K562 (cell line): ENCODE measurements around the gene RORC. TPM values are rescaled to one million over a fixed set of nuclear protein-coding genes. Genes with fewer than 3 reads are reported as not detected.

Experiments used
- ATF7 ChIP-seq: fragments of 450-650 bp; IDR thresholded peaks from 2 replicates; pipeline ENCODE4 v1.7.1; 2014; ENCODE audit warnings: mild to moderate bottlenecking, moderate library complexity
- C11orf30 ChIP-seq: fragments of 450-650 bp; IDR thresholded peaks from 2 replicates; pipeline ENCODE4 v1.6.1; 2016; ENCODE audit warnings: low read depth, mild to moderate bottlenecking
- DPF2 ChIP-seq: fragments of 450-650 bp; IDR thresholded peaks from 2 replicates; pipeline ENCODE4 v1.6.1; 2016
- EHMT2 ChIP-seq: fragments of 450-650 bp; IDR thresholded peaks from 2 replicates; pipeline ENCODE4 v1.6.1; 2018; ENCODE audit warnings: antibody characterized with exemption
- ELF2 ChIP-seq: fragments of 250-450 bp; sonication (Bioruptor Pico); IDR thresholded peaks from 2 replicates; pipeline ENCODE4 v1.5.0; 2021; ENCODE audit warnings: mild to moderate bottlenecking
- GTF2E2 ChIP-seq: fragments of 200-800 bp; sonication (Bioruptor generic); IDR thresholded peaks from 2 replicates; pipeline ENCODE4 v1.6.1; 2016; ENCODE audit warnings: missing genetic modification characterization, missing compliant biosample characterization
- HOXB6 ChIP-seq: fragments of 250-450 bp; sonication (Bioruptor Pico); IDR thresholded peaks from 2 replicates; pipeline ENCODE4 v1.5.1; 2022; ENCODE audit warnings: mild to moderate bottlenecking, borderline replicate concordance
- KDM2B ChIP-seq: fragments of 250-450 bp; sonication (Bioruptor Pico); IDR thresholded peaks from 2 replicates; pipeline ENCODE4 v1.8.0; 2021; ENCODE audit warnings: mild to moderate bottlenecking, moderate library complexity
- LCOR ChIP-seq: sonication (generic); formaldehyde crosslinking; IDR thresholded peaks from 2 replicates; pipeline ENCODE4 v1.8.0; 2022; ENCODE audit warnings: mild to moderate bottlenecking, missing genetic modification reagents
- MAFF ChIP-seq: IDR thresholded peaks from 2 replicates; pipeline ENCODE4 v1.6.1; 2012; ENCODE audit warnings: low read length, improper control_type of control experiment
- MAFG ChIP-seq: fragments of 450-650 bp; conservative IDR thresholded peaks from 2 replicates; pipeline ENCODE4 v1.6.1; 2016; ENCODE audit warnings: missing genetic modification characterization, missing compliant biosample characterization
- MAFK ChIP-seq: IDR thresholded peaks from 2 replicates; pipeline ENCODE4 v1.6.1; 2011; ENCODE audit warnings: low read length, improper control_type of control experiment
- MEIS2 ChIP-seq: fragments of 450-650 bp; IDR thresholded peaks from 2 replicates; pipeline ENCODE4 v1.6.1; 2014; ENCODE audit warnings: mild to moderate bottlenecking; ENCODE audit not compliant: partially characterized antibody
- NFIC ChIP-seq: fragments of 450-650 bp; IDR thresholded peaks from 2 replicates; pipeline ENCODE4 v1.6.1; 2017; ENCODE audit warnings: mild to moderate bottlenecking, inconsistent platforms
- POLR3A ChIP-seq: IDR thresholded peaks from 2 replicates; pipeline ENCODE4 v1.6.1; 2011; ENCODE audit warnings: borderline replicate concordance, mild to moderate bottlenecking, moderate library complexity; ENCODE audit not compliant: insufficient read length, insufficient read depth; ENCODE audit errors: extremely low read depth
- POLR3G ChIP-seq: IDR thresholded peaks from 2 replicates; pipeline ENCODE4 v1.6.1; 2011; ENCODE audit not compliant: insufficient read length, insufficient replicate concordance; ENCODE audit errors: extremely low read depth
- PTTG1 ChIP-seq: fragments of 450-650 bp; IDR thresholded peaks from 2 replicates; pipeline ENCODE4 v1.6.1; 2016; ENCODE audit warnings: low read depth, mild to moderate bottlenecking, missing genetic modification characterization, missing compliant biosample characterization
- RFX1 ChIP-seq: fragments of 450-650 bp; IDR thresholded peaks from 2 replicates; pipeline ENCODE4 v1.6.1; 2016; ENCODE audit warnings: mild to moderate bottlenecking, moderate library complexity
- RFX7 ChIP-seq: fragments of 250-450 bp; sonication (Bioruptor Pico); IDR thresholded peaks from 2 replicates; pipeline ENCODE4 v1.5.1; 2021; ENCODE audit warnings: mild to moderate bottlenecking
- TCF7 ChIP-seq: sonication (generic); IDR thresholded peaks from 2 replicates; pipeline ENCODE4 v1.6.1; 2016; ENCODE audit warnings: antibody characterized with exemption, borderline replicate concordance
- TCF7L2 ChIP-seq: fragments of 150-350 bp; IDR thresholded peaks from 2 replicates; pipeline ENCODE4 v1.6.1; 2016; ENCODE audit warnings: low read depth, mild to moderate bottlenecking, low read length, moderate library complexity
- ZNF134 ChIP-seq: fragments of 250-450 bp; sonication (Bioruptor Pico); conservative IDR thresholded peaks from 2 replicates; pipeline ENCODE4 v1.4.0; 2020
- ZNF165 ChIP-seq: fragments of 250-450 bp; sonication (Bioruptor Pico); IDR thresholded peaks from 2 replicates; pipeline ENCODE4 v1.4.0; 2020; ENCODE audit warnings: borderline replicate concordance
- ZNF232 ChIP-seq: sonication (generic); formaldehyde crosslinking; IDR thresholded peaks from 2 replicates; pipeline ENCODE4 v1.8.0; 2022; ENCODE audit warnings: mild to moderate bottlenecking, missing genetic modification reagents
- ZNF316 ChIP-seq: fragments of 450-650 bp; IDR thresholded peaks from 2 replicates; pipeline ENCODE4 v1.6.1; 2016
- ZNF444 ChIP-seq: fragments of 250-450 bp; sonication (Bioruptor Pico); IDR thresholded peaks from 2 replicates; pipeline ENCODE4 v1.4.0; 2020; ENCODE audit warnings: mild to moderate bottlenecking, moderate library complexity
- polyA plus RNA-seq, 8 experiments: library from polyadenylated mRNA; depleted of rRNA in 4 of 8; stranded (reverse) in 5 of 8; unstranded in 3 of 8; fragments of >200 nt; fragmentation: Nextera tagmentation in 2 of 8; fragmentation: Illumina TruSeq in 1 of 8; extraction: Ambion mirVana in 2 of 8; extraction: Trizol in 1 of 8; gene quantifications; 2 replicates each; pipeline versions ENCODE4 v1.2.1 to v1.2.3, GENCODE V29; 2011 to 2014; ENCODE audit warnings: inconsistent platforms in 1 of 8, missing spikeins in 1 of 8
- total RNA-seq, 7 experiments: library from RNA; depleted of rRNA in 6 of 7; stranded (reverse); fragments of >200 nt in 6 of 7; fragmentation: Illumina TruSeq in 2 of 7; extraction: Trizol in 2 of 7; gene quantifications; 2 replicates each; pipeline versions ENCODE4 v1.2.1 to v1.2.3, GENCODE V29; 2011 to 2021; ENCODE audit warnings: low replicate concordance in 1 of 7
- TF ChIP-seq, protein P1 (sequence below): fragments of 450-650 bp; IDR thresholded peaks from 2 replicates; pipeline ENCODE4 v1.6.1; 2016
- TF ChIP-seq, protein P2 (sequence below): fragments of 450-650 bp; formaldehyde crosslinking; IDR thresholded peaks from 2 replicates; pipeline ENCODE4 v1.4.0; 2020; ENCODE audit warnings: mild to moderate bottlenecking, moderate library complexity
- TF ChIP-seq, protein P3 (sequence below): fragments of 150-350 bp; IDR thresholded peaks from 2 replicates; pipeline ENCODE4 v1.6.1; 2014; ENCODE audit warnings: low read depth, mild to moderate bottlenecking, low read length, borderline replicate concordance

The RORC gene
- total and polyA plus RNA-seq, 9 of the 15 experiments (the other 6 are each of a cell fraction or from before 2014, with no cell fraction given), result not detected

DNA sequence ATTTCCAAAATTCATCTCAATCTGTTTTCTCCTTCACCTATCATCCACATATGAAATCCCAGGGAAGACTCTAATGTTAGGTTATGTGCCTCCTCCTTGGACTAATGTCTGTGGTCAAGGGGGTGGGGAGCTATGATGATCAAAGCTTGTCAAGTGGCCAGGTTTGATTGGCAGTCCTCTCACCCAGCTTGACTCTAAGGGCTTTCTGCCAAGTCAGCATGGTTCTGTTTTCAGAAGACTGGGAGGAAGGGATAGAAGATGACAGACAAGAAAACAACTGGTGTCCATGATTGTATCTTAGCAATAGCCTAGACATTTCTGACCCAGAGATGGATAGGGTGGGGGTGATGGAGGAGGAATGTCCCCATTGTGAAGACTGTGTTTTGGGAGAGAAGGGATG lies 31.0 kb upstream of the RORC start (continued):
- TF ChIP-seq ELF2 (no peak), ZNF444 (CRISPR knock-in tag) (no peak), EHMT2 (no peak), C11orf30 (peak; percentile 95), POLR3A (no peak), ZNF165 (CRISPR knock-in tag) (no peak), TCF7 (0 out of 2 replicates have a peak, but pooled peaks have one; percentile 37), ATF7 (no peak), RFX7 (CRISPR knock-in tag) (no peak), HOXB6 (no peak), MAFG (tag) (peak; percentile 97), PTTG1 (tag) (no peak), MEIS2 (peak; percentile 85), TCF7L2 (no peak), ZNF134 (CRISPR knock-in tag) (no peak), MAFK (peak; percentile 92), GTF2E2 (tag) (no peak), NFIC (peak; percentile 37), LCOR (CRISPR knock-in tag) (no peak), KDM2B (CRISPR knock-in tag) (no peak), RFX1 (0 out of 2 replicates have a peak, but pooled peaks have one; percentile 12), DPF2 (no peak), POLR3G (no peak), MAFF (peak; percentile 90), ZNF316 (peak; percentile 97), ZNF232 (CRISPR knock-in tag) (no peak)
- TF ChIP-seq, protein P1, sequence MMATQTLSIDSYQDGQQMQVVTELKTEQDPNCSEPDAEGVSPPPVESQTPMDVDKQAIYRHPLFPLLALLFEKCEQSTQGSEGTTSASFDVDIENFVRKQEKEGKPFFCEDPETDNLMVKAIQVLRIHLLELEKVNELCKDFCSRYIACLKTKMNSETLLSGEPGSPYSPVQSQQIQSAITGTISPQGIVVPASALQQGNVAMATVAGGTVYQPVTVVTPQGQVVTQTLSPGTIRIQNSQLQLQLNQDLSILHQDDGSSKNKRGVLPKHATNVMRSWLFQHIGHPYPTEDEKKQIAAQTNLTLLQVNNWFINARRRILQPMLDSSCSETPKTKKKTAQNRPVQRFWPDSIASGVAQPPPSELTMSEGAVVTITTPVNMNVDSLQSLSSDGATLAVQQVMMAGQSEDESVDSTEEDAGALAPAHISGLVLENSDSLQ, result peak; percentile 94
- TF ChIP-seq, protein P2, sequence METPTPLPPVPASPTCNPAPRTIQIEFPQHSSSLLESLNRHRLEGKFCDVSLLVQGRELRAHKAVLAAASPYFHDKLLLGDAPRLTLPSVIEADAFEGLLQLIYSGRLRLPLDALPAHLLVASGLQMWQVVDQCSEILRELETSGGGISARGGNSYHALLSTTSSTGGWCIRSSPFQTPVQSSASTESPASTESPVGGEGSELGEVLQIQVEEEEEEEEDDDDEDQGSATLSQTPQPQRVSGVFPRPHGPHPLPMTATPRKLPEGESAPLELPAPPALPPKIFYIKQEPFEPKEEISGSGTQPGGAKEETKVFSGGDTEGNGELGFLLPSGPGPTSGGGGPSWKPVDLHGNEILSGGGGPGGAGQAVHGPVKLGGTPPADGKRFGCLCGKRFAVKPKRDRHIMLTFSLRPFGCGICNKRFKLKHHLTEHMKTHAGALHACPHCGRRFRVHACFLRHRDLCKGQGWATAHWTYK (CRISPR knock-in tag), result no peak
- TF ChIP-seq, protein P3, sequence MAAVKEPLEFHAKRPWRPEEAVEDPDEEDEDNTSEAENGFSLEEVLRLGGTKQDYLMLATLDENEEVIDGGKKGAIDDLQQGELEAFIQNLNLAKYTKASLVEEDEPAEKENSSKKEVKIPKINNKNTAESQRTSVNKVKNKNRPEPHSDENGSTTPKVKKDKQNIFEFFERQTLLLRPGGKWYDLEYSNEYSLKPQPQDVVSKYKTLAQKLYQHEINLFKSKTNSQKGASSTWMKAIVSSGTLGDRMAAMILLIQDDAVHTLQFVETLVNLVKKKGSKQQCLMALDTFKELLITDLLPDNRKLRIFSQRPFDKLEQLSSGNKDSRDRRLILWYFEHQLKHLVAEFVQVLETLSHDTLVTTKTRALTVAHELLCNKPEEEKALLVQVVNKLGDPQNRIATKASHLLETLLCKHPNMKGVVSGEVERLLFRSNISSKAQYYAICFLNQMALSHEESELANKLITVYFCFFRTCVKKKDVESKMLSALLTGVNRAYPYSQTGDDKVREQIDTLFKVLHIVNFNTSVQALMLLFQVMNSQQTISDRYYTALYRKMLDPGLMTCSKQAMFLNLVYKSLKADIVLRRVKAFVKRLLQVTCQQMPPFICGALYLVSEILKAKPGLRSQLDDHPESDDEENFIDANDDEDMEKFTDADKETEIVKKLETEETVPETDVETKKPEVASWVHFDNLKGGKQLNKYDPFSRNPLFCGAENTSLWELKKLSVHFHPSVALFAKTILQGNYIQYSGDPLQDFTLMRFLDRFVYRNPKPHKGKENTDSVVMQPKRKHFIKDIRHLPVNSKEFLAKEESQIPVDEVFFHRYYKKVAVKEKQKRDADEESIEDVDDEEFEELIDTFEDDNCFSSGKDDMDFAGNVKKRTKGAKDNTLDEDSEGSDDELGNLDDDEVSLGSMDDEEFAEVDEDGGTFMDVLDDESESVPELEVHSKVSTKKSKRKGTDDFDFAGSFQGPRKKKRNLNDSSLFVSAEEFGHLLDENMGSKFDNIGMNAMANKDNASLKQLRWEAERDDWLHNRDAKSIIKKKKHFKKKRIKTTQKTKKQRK, result no peak
